ENCODE measurements around the gene DAP. TPM values are rescaled to one million over a fixed set of nuclear protein-coding genes. Genes with fewer than 3 reads are reported as not detected.

DAP gene
- total and polyA plus RNA-seq, 10 of the 15 experiments (the other 5 are each of a cell fraction or from before 2014, with no cell fraction given) = 12.9 to 130 (median 49.9) TPM

- SMC1A ChIA-PET (ENCODE audit: uncharacterized antibody, unreplicated experiment) = interaction anchor here (1.6 kb wide), 1 partner anchor 103 kb away, joined by 4 read pairs; no protein-coding TSS in a partner anchor
- no peak overlapping the region for H3K4me2 ChIP-seq (ENCODE audit: control insufficient read depth, insufficient read depth)
- RAD21 ChIA-PET (ENCODE audit: unreplicated experiment) = no interaction called here
- H4K20me1 ChIP-seq (ENCODE audit: control insufficient read depth, insufficient read depth) = no peaks in the 10 kb centered on the region
- POLR2A ChIA-PET = no interaction called here
- intact Hi-C loops (cut with micrococcal nuclease; ENCODE audit: unreplicated experiment) (no loop called here), in situ Hi-C loops (cut with MboI) (no loop called here)
- no peaks in the 10 kb centered on the region; the same call in 2 of the 3 replicates for H3K9me3 ChIP-seq (replicated peaks; ENCODE audit: control insufficient read depth, insufficient read depth, low read length)
- no peaks in the 10 kb centered on the region for H3K36me3 ChIP-seq (ENCODE audit: control insufficient read depth in 2 of 2, insufficient read depth in 2 of 2, low read length in 1 of 2)
- no TSS peak for BruUV-seq (replicated peaks)
- ATAC-seq (no peak), FAIRE-seq (no peak), DNase-seq (ENCODE audit: low read depth, low spot score) (no peak)
- H3K27ac ChIP-seq (ENCODE audit: control insufficient read depth, insufficient read depth) = no peak overlapping the region
- no peaks in the 10 kb centered on the region for H3K79me2 ChIP-seq (ENCODE audit: control insufficient read depth, insufficient read depth, low read length)
- TF ChIP-seq HDAC2 (IDR thresholded peaks at IDR 0.05) (no peak), ZNF384 (IDR thresholded peaks at IDR 0.05; ENCODE audit: borderline replicate concordance, low read depth, low read length) (no peak), SREBF1 (IDR thresholded peaks at IDR 0.05; ENCODE audit: low read length) (no peak), KAT2A (conservative IDR thresholded peaks at IDR 0.05; ENCODE audit: control insufficient read depth, low read depth, low read length) (no peak), ZNF217 (IDR thresholded peaks at IDR 0.05) (no peak), PAX5 (IDR thresholded peaks at IDR 0.05; ENCODE audit: borderline replicate concordance, low read depth, low read length) (no peak), POLR2AphosphoS2 (IDR thresholded peaks at IDR 0.05; ENCODE audit: low read depth, low read length) (no peak), NBN (IDR thresholded peaks at IDR 0.05) (no peak), E4F1 (IDR thresholded peaks at IDR 0.05; ENCODE audit: borderline replicate concordance, partially characterized antibody) (no peak), GABPA (IDR thresholded peaks at IDR 0.05; ENCODE audit: low read depth) (no peak), POU2F2 (IDR thresholded peaks at IDR 0.05; ENCODE audit: borderline replicate concordance, low read depth, low read length) (no peak), GATAD2B (conservative IDR thresholded peaks at IDR 0.05; ENCODE audit: low read depth) (no peak), HDGF (IDR thresholded peaks at IDR 0.05) (no peak), TCF12 (IDR thresholded peaks at IDR 0.05; ENCODE audit: low read depth, low read length) (no peak), PKNOX1 (IDR thresholded peaks at IDR 0.05) (no peak), SMARCA5 (IDR thresholded peaks at IDR 0.05) (no peak), WRNIP1 (IDR thresholded peaks at IDR 0.05; ENCODE audit: borderline replicate concordance, low read depth, low read length) (no peak), IKZF2 (IDR thresholded peaks at IDR 0.05) (no peak), BMI1 (IDR thresholded peaks at IDR 0.05; ENCODE audit: borderline replicate concordance) (no peak)
- no peak overlapping the region for H3K4me3 ChIP-seq
- 65% methylated on average over 9 of the region's 9 CpGs for WGBS (ENCODE audit: insufficient coverage, insufficient replicate concordance, low lambda C conversion rate, missing lambda C conversion rate)
- H3K9ac ChIP-seq (ENCODE audit: control insufficient read depth, insufficient read depth, low read length) = no peak overlapping the region
- H3K4me1 ChIP-seq (ENCODE audit: control insufficient read depth, insufficient read depth, low read length) = no peaks in the 10 kb centered on the region
- no peaks in the 10 kb centered on the region; a peak in 3 of 4 replicates for H3K27me3 ChIP-seq (replicated peaks in 1 of 2; ENCODE audit: control insufficient read depth in 2 of 2, insufficient read depth in 2 of 2, low read length in 1 of 2)
- CTCF ChIA-PET = interaction anchor here (0.9 kb wide), 3 partner anchors 23 to 103 kb away, joined by 3 read pairs; no protein-coding TSS in a partner anchor
- no peak overlapping the region for H2AFZ ChIP-seq (ENCODE audit: control insufficient read depth, low read depth, low read length)
Observed at GRCh38 chr5:10801931-10802666, 41.1 kb upstream of the DAP start.

Measured in GM12878 (cell line).